HG03571 (cell line): ENCODE results near the gene TULP1.
"Not testable (repeated sequence)": the region's sequence is repeated elsewhere in the genome, so short reads cannot be mapped to it uniquely, and the experiment has no call there.

Experiments
- ATAC-seq: cut with Tn5 transposase; IDR thresholded peaks from one replicate; pipeline ENCODE4 v1.9.1; 2021; ENCODE audit not compliant: unreplicated experiment

TULP1 gene

DNA sequence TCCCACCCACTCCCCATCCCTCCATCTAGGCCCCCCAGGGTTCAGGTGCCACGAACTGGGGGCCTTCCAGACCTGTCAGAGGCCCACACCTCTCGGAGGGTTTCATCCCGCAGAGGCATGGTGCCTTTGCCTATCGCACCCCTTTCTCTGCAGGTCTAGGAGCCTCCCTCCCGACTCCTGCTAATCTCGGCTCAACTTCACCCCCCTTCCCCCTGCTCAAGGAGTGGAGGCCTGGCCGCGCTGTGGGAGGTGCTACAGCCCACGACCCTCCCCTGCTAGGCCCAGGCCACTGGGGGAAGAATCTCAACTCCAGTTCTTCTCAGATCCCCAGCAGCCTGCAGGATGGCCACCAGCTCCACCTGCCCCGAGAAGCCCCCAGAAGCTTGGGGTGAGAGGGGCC lies at the start of gene TULP1:
TULP1 (minus strand) TSS at position 157 of the 400 bp plus-strand sequence; CDS start at position 119, 38 bp downstream.
- no peak for ATAC-seq

- ATAC-seq: no peak
These were observed 49.4 kb upstream of the TULP1 start for GRCh38 chr6:35562060-35562459.

- no peak for ATAC-seq
These were observed 48.4 kb upstream of the TULP1 start for GRCh38 chr6:35561113-35561512.

DNA sequence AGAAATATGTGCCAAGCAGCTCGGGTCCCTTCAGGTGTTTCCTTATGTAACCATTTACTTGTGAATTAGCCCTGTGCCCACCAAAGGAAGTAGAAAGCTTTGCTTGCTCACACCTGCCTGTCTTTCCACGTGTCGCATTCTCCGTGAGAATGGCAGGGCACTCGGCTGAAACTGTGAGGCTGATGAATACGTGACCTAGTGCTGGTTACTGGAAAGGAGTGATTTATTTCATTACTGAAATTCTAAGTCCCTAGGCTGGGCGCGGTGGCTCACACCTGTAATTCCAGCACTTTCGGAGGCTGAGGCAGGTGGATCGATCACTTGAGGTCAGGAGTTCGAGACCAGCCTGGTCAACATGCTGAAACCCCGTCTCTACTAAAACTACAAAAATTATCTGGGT lies 45.9 kb upstream of the TULP1 start:
- ATAC-seq: no peak

GRCh38 chr6:35557239-35557638 lies 44.5 kb upstream of the TULP1 start:
- ATAC-seq: no peak

DNA sequence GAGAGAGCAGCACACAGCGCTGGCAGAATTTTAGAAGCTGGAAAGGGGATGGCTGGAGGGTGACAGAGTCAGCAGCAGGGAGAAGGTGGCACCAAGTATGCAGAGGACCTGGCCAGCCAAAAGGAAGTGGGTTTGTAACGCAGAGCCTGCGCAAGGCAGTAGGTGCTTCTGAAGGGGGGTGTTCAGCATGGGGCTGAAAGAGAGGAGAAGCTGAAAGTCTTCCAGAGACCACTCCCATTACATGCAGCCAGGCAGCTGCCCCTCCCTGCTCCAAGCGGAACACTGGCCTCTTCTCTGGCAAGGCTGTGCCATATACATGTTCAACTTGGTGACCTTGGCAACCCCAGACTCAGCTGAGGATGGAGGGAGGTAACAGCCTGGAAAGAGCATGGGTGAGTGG lies 42.1 kb upstream of the TULP1 start:
- no peak for ATAC-seq

GRCh38 chr6:35553315-35553714 lies 40.6 kb upstream of the TULP1 start:
- no peak for ATAC-seq

DNA sequence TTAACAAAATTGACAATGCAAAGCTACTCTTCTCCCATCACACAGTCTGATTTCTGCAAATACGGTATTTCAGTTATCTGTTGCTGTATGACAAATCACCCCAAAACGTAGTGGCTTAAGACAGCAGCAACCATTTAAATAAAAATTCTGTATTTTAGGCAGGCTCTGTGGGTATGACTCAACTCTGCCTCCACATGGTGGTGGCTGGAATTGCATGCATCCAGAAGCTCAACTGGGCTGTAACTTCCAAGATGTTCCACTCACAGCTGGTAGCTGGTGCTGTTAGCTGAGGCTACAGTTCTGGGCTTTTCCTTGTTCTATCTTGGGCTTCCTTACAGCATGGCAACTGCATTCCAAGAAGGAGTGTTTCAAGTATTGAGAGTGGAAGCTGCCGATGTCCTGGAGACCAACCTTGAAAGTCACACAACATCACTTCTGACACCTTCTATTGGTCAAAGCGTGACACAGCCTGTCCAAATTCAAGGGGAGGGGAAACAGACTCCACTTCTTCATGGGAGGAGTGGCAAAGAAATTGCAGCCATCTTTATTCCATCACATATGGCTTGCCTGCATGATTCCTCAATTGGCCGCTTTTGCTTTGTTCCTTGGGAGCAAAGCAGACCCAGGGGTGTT lies 39.7 kb upstream of the TULP1 start:
- no peak for ATAC-seq

GRCh38 chr6:35550437-35550836 lies 37.7 kb upstream of the TULP1 start:
- no peak for ATAC-seq

DNA sequence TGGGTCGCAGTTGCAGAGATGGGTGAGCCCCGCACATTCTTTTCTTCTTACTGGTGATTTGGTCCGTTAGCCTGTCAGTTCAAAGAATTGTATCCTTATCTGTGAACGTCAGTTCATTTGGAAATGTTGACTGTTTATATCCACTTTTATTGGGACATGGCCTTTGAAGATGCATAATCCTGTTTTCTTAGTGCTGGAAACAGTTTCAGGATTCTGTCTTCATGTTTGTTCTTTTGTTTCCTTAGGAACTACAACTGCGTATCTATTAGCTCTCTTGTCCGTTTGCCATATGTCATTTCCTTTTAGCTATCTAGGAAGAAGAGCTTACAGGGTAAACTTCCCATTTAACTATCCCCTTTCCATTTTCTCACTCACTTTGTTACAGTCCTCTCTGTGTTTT lies 35.0 kb upstream of the TULP1 start:
- no peak for ATAC-seq

- ATAC-seq: no peak
These were observed 32.2 kb upstream of the TULP1 start for GRCh38 chr6:35544769-35545361.

DNA sequence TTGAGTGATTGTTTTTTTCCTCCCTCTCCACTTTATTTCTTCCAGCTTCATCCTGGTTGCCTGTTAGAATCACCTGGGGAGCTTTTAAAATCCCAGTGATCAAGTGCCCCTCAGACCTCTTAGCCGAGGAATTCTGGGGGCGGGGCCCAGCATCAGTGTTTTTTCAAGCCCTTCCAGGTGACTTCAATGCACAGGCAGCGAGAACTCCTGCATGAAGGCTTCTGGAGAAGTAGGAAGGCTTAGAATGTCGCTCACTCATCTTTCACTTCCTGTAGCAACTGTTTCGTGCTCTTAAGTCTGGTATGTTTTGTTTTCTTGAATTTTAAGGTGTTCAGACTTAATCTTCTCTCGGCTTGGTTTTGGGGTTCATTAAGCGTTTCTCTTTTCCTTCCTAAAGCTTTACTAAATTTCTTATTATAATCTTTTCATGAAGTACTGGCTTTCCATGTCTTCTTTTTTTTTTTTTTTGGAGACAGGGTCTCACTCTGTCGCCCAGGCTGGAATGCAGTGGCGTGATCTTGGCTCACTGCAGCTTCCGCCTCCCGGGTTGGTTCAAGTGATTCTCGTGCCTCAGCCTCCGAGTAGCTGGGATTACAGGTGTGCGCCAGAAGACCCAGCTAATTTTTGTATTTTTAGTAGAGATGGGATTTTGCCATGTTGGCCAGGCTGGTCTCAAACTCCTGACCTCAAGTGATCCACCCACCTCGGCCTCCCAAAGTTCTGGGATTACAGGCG lies 30.9 kb upstream of the TULP1 start:
- no peak for ATAC-seq

DNA sequence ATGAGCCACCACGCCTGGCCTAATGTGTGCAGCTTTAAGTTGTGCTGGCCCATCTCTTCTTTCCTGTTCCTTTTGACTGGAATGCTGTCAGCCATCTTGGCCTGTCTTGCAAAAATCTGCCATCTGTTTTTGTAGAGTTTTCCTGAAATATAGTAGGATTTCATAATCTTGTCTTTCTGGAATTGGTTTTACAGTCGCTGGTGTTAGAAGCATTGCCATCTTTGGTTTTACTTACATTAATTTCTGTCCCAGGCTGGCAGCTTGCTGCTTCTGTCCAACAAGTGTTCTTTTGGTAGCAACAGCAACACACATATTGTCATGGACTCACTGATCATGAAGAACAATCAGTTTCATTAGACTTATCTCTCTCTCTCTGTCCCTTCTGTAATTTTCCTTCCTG lies 29.1 kb upstream of the TULP1 start:
- no peak for ATAC-seq

DNA sequence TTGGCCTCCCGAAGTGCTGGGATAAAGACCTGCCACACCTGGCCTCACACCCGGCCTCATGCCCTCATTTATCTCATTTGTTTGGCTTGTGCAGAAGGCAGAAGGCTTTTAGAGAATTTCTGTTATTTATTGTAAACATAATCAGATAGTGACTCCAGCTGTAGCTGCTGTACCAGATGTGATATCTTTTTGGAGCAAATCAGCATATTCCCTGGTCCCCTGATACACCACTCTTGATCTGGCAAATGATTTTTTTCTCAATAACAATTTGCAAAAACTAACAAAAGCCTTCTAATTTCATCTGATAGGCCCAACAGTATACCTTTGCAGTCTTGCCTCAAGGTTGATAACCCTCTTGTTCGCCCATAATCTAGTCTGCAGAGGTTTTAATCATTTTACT lies 26.5 kb upstream of the TULP1 start:
- no peak for ATAC-seq

GRCh38 chr6:35535847-35536246 lies 23.2 kb upstream of the TULP1 start:
- not testable (repeated sequence) for ATAC-seq

GRCh38 chr6:35534407-35535170 lies 21.9 kb upstream of the TULP1 start:
- ATAC-seq: no peak

DNA sequence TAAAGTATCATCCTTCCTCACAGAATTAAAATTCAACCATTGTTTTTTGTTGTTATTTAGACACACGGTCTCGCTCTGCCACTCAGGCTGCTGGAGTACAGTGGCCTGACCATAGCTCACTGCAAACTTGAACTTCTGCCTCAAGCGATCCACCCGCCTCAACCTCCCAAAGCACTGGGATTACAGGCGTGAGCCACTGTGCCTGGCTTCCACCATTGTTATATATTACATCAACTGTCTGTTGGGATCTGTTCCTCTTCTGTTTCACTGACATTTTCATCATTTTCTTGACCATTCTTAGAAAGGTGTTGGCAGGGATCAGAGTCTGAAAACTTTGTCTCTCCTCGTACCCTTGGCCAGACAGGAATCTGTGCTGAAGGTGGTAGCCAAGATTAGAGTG lies 21.3 kb upstream of the TULP1 start:
- ATAC-seq: no peak

DNA sequence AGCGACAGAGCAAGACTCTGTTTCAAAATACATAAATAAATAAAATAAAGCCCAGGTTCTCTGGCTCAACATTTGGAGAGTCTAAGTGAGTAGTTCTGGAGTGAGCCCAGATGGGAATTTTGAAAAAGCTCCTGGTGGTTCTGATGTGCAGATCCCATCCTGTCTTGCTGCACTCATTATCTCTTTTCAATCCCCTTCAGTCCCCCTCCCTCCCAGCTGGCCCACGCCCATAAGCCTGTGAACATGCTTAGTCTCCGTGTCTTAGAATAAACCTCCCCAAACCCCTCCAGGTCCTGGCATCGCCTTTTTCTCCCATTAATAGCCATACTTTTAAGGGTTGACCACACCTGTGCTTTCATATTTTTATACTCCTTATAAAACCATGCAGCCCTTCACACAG lies 19.4 kb upstream of the TULP1 start:
- ATAC-seq: no peak

DNA sequence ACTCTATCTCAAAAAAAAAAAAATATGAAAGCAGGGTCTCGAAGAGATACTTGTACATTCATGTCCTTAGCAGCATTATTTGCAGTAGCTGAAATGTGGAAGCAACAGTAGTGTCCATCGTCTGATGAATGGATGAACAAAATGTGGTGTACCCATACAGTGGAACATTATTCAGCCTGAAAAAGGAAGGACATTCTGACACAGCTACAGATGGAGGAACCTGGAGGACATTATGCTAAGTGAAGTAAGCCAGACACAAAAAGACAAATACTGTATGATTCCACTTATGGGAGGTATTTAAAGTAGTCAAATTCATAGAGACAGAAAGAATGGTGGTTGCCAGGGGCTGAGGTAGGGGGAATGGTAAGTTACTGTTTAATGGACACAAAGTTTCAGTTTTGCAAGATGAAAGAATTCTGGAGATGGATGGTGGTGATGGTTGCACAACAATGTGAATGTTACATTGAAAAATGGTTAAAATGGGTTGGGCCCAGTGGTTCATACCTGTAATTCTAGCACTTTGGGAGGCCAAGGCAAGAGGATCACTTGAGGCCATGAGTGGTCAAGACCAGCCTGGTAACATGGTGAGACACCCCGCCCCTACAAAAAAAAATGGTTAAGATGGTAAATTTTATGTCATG lies 11.8 kb upstream of the TULP1 start:
- ATAC-seq: no peak

- ATAC-seq: no peak
These were observed 10.3 kb upstream of the TULP1 start for GRCh38 chr6:35522660-35523658.
